HG03460 (cell line): ENCODE measurements around the gene CARD10.

Experiments
- ATAC-seq: cut with Tn5 transposase; IDR thresholded peaks from one replicate; pipeline ENCODE4 v1.9.1; 2021; ENCODE audit not compliant: unreplicated experiment

CARD10 gene

DNA sequence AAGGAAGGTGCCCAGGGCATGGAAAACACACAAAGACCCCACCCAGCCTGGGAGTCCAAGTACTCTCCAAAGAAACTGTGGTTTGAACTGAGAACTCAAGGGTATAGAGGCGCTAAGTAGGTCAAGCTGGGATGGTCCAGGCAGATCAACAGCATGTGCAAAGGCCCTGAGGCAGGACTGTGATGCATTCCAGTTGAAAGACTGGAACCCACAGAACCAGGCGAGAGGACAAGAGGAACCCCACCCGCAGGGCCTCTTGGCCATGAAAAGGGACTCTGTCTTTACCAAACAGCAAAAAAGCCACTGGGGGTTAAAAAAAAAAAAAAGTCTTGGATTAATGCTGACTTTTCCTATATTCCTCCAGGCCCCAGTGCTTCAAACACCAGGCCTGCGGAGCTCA is 14.3 kb downstream of the CARD10 start:
- no peak for ATAC-seq

- no peak for ATAC-seq
Measured at GRCh38 chr22:37503850-37504249, 15.4 kb downstream of the CARD10 start.

- ATAC-seq = no peak
Measured at GRCh38 chr22:37503183-37503683, 16.0 kb downstream of the CARD10 start.

GRCh38 chr22:37502342-37503182 is 16.7 kb downstream of the CARD10 start:
- no peak for ATAC-seq

GRCh38 chr22:37501610-37502341 is 17.4 kb downstream of the CARD10 start:
- no peak for ATAC-seq

GRCh38 chr22:37500745-37501609 is 18.2 kb downstream of the CARD10 start:
- no peak for ATAC-seq

DNA sequence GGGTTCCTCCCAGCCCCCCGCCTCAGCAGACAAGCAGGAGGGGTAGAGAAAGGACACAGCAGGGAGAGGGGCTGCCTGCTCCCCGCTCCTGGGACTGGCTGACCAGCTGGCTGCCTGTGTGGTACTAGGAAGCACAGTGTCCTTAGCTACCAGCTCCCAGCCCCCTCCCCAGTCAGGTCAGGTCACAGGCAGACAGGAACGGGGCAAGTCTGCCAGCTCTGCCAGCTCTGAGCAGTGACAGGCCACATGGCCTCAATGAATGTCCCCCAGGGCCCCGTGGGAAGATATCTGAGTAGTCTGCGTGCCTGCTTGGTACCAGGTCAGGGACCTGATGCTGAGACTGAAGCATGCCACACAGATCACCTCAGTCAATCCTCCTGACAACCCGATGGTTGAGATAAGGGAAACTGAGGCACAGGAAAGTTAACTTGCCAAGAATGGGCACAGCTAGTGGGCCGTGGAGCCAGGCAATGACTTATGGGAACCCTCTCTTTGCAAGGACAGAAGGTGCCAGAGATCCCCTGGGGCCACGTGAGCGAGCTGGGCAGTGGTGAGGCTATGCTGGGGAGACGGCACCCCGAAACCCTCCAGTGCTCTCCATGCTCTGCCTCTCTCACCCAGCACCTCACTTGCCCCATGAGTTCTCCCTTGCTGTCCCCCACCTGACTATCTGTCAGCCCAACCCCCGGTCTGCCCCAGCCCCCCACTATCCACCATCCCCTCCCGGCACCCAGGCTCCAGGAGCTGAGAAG is 19.2 kb downstream of the CARD10 start:
- no peak for ATAC-seq

DNA sequence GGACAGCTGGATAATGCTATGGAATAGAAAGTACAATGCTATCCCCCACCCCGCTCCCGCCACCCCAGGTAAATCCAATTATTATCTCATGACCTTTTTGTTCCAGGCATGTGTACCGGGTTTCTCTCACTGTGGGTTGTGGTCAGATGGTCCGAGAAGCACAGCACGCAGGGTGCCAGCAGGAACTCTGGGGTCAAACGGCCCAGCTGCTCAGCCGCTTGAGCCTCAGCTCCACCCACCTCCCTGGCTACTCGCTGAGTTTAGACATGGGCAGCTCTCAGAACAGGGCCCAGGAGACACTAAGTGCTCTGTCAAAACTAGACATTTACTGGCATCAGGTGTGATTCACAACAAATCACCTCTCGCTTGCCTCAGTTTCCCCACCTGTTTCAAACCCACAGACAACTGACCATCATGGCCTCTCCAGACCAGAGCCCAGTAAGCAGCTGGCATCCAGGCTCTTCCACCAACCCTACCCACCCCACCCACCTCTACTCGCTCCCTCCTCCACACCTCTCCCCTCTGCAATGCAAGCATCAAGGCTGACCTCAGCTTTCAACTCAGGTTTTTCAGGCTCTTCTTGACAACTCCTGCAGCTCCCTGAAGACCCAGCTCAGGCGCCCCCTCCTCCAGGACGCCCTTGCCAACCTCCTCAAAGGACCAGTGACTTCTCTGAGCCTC is 20.0 kb downstream of the CARD10 start:
- no peak for ATAC-seq

GRCh38 chr22:37498289-37498909 is 20.8 kb downstream of the CARD10 start:
- no peak for ATAC-seq

- no peak for ATAC-seq
Measured at GRCh38 chr22:37497062-37497599, 22.1 kb downstream of the CARD10 start.

- ATAC-seq = no peak
Measured at GRCh38 chr22:37496651-37497050, 22.6 kb downstream of the CARD10 start.

DNA sequence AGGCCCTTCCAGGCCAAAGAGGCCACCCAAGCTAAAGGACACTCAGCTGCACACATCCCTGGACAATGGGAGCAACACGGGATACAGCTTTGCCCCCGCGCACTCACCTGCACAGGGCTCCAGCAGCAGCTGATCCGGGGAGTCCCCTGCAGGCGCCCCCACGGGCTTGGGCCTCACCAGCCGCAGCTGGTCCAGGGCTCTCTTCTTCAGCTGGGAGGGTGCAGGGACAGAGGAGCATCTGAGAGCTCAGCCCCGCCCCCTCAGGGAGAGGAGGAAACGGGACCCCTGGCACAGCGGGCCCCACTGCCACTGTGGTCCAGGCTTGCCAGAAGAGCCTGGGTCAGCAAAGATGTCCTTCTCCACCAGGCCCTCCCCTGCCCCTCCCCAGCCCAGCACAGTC is 25.2 kb downstream of the CARD10 start:
- no peak for ATAC-seq

- no peak for ATAC-seq
Measured at GRCh38 chr22:37492428-37493344, 26.5 kb downstream of the CARD10 start.

DNA sequence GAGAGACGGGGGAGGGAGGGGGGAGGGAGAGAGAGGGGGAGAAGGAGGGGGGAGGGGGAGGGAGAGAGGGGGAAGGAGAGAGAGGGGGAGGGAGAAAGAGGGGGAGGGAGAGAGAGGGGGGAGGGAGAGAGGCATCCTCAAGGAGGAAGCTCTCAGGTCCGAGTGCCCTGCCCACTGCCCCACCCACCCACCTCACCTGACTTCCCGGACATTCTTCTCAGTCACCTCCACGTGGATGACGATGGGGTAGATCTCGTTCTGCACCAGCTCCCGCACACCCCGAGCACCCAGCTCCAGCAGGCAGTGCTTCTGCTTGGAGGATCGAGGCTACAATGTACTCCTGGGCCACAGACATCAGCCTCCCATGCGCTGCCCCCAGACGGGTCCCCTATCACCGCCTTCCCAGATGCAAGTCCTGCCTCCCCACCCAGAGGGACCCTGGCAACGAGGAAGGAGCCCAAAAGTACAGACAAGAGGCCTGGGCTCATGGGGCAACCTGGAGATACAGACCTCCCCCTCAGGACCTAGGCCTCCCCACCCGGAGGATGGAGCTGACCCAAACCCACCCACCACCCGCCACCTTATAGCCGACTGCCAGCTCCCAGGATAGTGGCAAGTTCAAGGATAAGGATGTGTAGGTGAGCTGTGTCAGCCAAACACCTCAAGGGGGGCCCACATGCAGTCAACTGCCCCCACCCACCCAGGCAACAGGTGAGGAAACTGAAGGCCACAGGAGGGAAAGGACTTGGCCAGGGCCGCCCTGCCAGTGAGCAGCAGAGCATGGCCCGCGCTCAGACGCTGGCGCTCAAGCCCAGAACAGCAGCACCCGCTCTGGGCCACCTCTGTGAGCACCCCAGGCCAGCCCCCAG is 27.4 kb downstream of the CARD10 start:
- no peak for ATAC-seq

DNA sequence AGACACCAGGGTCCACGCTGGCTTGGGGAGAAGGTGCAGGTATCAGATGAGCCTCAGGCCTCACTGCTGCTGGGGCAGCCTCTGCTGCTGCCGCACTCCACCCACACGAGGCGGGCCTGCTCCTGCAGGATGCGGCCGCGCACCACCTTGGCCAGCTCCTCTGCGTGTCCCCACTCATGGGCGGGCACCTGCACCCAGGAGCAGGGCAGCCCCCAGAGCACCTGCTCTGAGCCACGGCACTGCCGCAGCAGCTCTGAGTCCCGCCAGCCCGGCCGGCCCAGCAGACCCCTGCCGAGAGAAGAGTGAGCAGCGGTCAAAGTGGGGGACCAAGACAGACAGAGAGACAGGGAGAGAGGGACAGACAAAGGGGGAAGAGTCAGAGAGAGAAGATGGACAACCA is 28.1 kb downstream of the CARD10 start:
- ATAC-seq = no peak

DNA sequence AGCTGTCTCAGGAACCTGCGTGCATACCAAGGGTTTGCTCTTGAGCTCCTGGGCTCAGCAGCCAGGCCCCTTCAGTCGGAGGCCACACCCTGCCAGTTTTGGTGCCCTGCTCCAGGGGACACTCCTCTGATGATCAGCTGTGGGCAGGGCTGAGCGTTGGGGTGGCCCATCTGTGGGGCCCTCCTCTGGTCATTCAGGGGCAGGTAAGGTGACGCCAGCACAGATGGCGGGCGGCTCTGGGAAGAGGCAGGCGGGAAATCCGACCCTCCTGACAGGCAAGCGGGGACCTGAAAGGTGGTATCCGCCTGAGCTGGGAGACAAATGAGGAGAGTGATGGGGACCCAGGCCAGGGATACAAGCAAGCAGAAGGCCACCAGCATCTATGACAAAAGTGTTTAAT is 29.2 kb downstream of the CARD10 start:
- no peak for ATAC-seq
